Endothelial cell of umbilical vein (primary cell): ENCODE results near the gene GJA9. TPM values are rescaled to one million over a fixed set of nuclear protein-coding genes. Genes with fewer than 3 reads are reported as not detected.

Experiments
- BruUV-seq: library from RNA; stranded (reverse); fragments of 400-500 nt; replicated peaks from 2 replicates; lab custom pipeline; 2021; lab: Mats Ljungman, UMichigan
- CTCF ChIA-PET: fragments of 300-600, 350-600 bp; sonication (Branson Sonifier 250); formaldehyde crosslinking; loops from one replicate; lab custom pipeline; 2021; ENCODE audit warnings: antibody characterized with exemption, inconsistent platforms; lab: Charles Lee
- POLR2A ChIA-PET: fragments of 300-600, 350-600 bp; sonication (Branson Sonifier 250); formaldehyde crosslinking; loops from one replicate; lab custom pipeline; 2021; ENCODE audit warnings: antibody characterized with exemption, inconsistent platforms; lab: Charles Lee
- DNase-seq: peaks from one replicate; pipeline ENCODE4 v3.0.0-alpha.2; 2011; ENCODE audit warnings: low read depth, low spot score
- FAIRE-seq: peaks from 2 replicates; lab custom pipeline; 2011; peaks lifted over from hg19 to GRCh38; lab: Jason Lieb, UNC
- H2AFZ ChIP-seq: 2 replicates; pipeline ENCODE4 v1.6.0; 2012; ENCODE audit warnings: low read depth, low read length, control low read depth, inconsistent platforms
- H3K27ac ChIP-seq: 2 replicates; pipeline ENCODE4 v1.5.1; 2011; ENCODE audit warnings: low read depth, mild to moderate bottlenecking, control low read depth, low read length, moderate library complexity; ENCODE audit not compliant: insufficient read depth
- H3K27me3 ChIP-seq, 2 experiments: 2 replicates each; pipeline versions ENCODE4 v1.6.0 to v1.6.1; 2011; ENCODE audit warnings: low read length in 2 of 2, mixed read lengths in 1 of 2; ENCODE audit not compliant: control insufficient read depth in 2 of 2, insufficient read depth in 2 of 2
- H3K36me3 ChIP-seq, 2 experiments: 2 replicates in 1 of 2; 3 replicates in 1 of 2; pipeline ENCODE4 v1.5.1; 2011; ENCODE audit warnings: low read length in 2 of 2, mild to moderate bottlenecking in 1 of 2, moderate library complexity in 1 of 2; ENCODE audit not compliant: control insufficient read depth in 2 of 2, insufficient read depth in 2 of 2; ENCODE audit errors: extremely low read depth in 1 of 2
- H3K4me1 ChIP-seq: 3 replicates; pipeline ENCODE4 v1.5.1; 2011; ENCODE audit warnings: mild to moderate bottlenecking, low read length; ENCODE audit not compliant: control insufficient read depth, insufficient read depth; ENCODE audit errors: extremely low read depth
- H3K4me2 ChIP-seq: 2 replicates; pipeline ENCODE4 v1.6.1; 2011; ENCODE audit warnings: low read length, control low read depth, mixed read lengths; ENCODE audit not compliant: insufficient read depth
- H3K4me3 ChIP-seq, 3 experiments: fragments of 200-600 bp in 1 of 3; sonication (generic), shearing (Covaris generic) in 1 of 3; replicated peaks in 1 of 3; 2 replicates each; pipeline ENCODE4 v1.5.1; 2011 to 2016; ENCODE audit warnings: control low read depth in 3 of 3, low read length in 3 of 3, mild to moderate bottlenecking in 2 of 3, inconsistent platforms in 1 of 3, low read depth in 1 of 3, moderate library complexity in 1 of 3; ENCODE audit not compliant: insufficient read depth in 1 of 3
- H3K79me2 ChIP-seq: 2 replicates; pipeline ENCODE4 v1.6.0; 2012; ENCODE audit warnings: low read length, inconsistent platforms; ENCODE audit not compliant: control insufficient read depth, insufficient read depth
- H3K9ac ChIP-seq: replicated peaks from 2 replicates; pipeline ENCODE3; 2011; ENCODE audit warnings: low read length, control low read depth; ENCODE audit not compliant: insufficient read depth; ENCODE audit errors: extremely low read depth
- H3K9me1 ChIP-seq: replicated peaks from 3 replicates; pipeline ENCODE4 v1.6.0; 2011; ENCODE audit warnings: mild to moderate bottlenecking, low read length; ENCODE audit not compliant: control insufficient read depth, insufficient read depth; ENCODE audit errors: extremely low read depth
- H3K9me3 ChIP-seq: replicated peaks from 2 replicates; pipeline ENCODE4 v1.5.1; 2012; ENCODE audit warnings: low read length, inconsistent platforms; ENCODE audit not compliant: control insufficient read depth, insufficient read depth
- H4K20me1 ChIP-seq: replicated peaks from 2 replicates; pipeline ENCODE3; 2011; ENCODE audit warnings: mild to moderate bottlenecking, low read length; ENCODE audit not compliant: control insufficient read depth, insufficient read depth; ENCODE audit errors: extremely low read depth
- CTCF ChIP-seq, 2 donors: IDR thresholded peaks; 1 replicate in 1 of 2; 2 replicates in 1 of 2; pipeline ENCODE4 v1.5.1; 2011; ENCODE audit warnings: low read length in 2 of 2, mild to moderate bottlenecking in 2 of 2, moderate library complexity in 2 of 2, control low read depth in 1 of 2, inconsistent platforms in 1 of 2, low read depth in 1 of 2; ENCODE audit not compliant: insufficient read depth in 1 of 2; ENCODE audit errors: extremely low read depth in 1 of 2
- EZH2 ChIP-seq: IDR thresholded peaks from 2 replicates; pipeline ENCODE4 v1.6.1; 2012; ENCODE audit warnings: borderline replicate concordance, low read depth, mild to moderate bottlenecking, moderate library complexity, low read length, inconsistent platforms; ENCODE audit not compliant: severe bottlenecking
- FOS ChIP-seq: IDR thresholded peaks from 2 replicates; pipeline ENCODE4 v1.6.1; 2011; ENCODE audit warnings: mild to moderate bottlenecking, low read length, moderate library complexity, borderline replicate concordance; ENCODE audit not compliant: insufficient read depth
- GATA2 ChIP-seq: IDR thresholded peaks from 2 replicates; pipeline ENCODE4 v1.7.0; 2011; ENCODE audit warnings: low read depth, mild to moderate bottlenecking, moderate library complexity, mixed read lengths, low read length; ENCODE audit not compliant: insufficient read length, insufficient read depth
- JUN ChIP-seq: IDR thresholded peaks from 2 replicates; pipeline ENCODE4 v1.6.1; 2011; ENCODE audit warnings: borderline replicate concordance, low read depth; ENCODE audit not compliant: insufficient read length, insufficient read depth
- MYC ChIP-seq: IDR thresholded peaks from one replicate; pipeline ENCODE4 v1.6.1; 2011; ENCODE audit warnings: mild to moderate bottlenecking, low read depth, low read length
- POLR2A ChIP-seq: IDR thresholded peaks from 2 replicates; pipeline ENCODE4 v1.6.1; 2012; ENCODE audit warnings: low read depth, mild to moderate bottlenecking, control low read depth, low read length
- POLR2AphosphoS5 ChIP-seq: IDR thresholded peaks from 2 replicates; pipeline ENCODE4 v1.6.1; 2012; ENCODE audit warnings: low read depth, mild to moderate bottlenecking, control low read depth, low read length, moderate library complexity; ENCODE audit not compliant: insufficient read depth
- dilution Hi-C: fragments of 300-500 bp; cut with MboI; formaldehyde crosslinking; loops from one replicate; pipeline ENCODE4 v1.15.0; 2019; ENCODE audit warnings: low sequenced_read_pairs; ENCODE audit not compliant: extremely low pct_ligation_motif_present
- intact Hi-C: fragments of 100-400 bp; cut with micrococcal nuclease; formaldehyde crosslinking; loops from one replicate; pipeline ENCODE4 v1.10.0; 2022
- polyA plus RNA-seq, 4 experiments: library from polyadenylated mRNA; depleted of rRNA in 3 of 4; stranded (reverse) in 3 of 4; unstranded in 1 of 4; fragments of >200 nt; gene quantifications; 2 replicates each; pipeline versions ENCODE4 v1.2.1 to v1.2.3, GENCODE V29; 2011 to 2012; ENCODE audit warnings: missing spikeins in 1 of 4
- total RNA-seq: library from RNA; stranded (reverse); gene quantifications from 2 replicates; pipeline ENCODE4 v1.2.3, GENCODE V29; 2021
- TF ChIP-seq, protein P1 (sequence below): IDR thresholded peaks from 2 replicates; pipeline ENCODE4 v1.6.1; 2011; ENCODE audit not compliant: insufficient read depth, insufficient read length

The GJA9 gene
- total and polyA plus RNA-seq, 2 donors (not counting 3 experiments of a cell fraction or from before 2014, with no cell fraction given): not detected

DNA sequence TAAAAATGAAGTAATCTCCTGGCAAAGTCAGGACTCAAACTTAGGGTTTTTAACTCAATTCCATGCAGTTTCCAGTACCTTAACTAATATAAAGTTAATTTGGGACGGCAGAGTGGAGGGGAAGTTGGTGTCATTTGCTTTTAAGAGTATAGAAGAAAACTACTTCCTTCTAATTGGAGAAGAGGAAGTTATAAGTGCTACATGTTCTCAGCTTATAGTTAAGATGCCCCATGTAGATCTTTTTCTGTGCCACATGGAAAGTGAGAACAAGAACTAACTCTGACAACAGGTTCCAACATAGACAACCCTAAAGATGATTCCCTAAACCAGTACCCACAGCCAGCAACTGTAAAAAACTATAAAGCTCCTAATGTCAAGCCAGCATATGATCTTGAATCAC lies 33.3 kb downstream of the GJA9 start:
- DNase-seq (no peak), FAIRE-seq (no peak)
- Histone ChIP-seq H4K20me1 (peaks cover 4% of the 10 kb centered on the region), H3K27me3 (no peaks in the 10 kb centered on the region), H3K27ac (no peak overlapping the region), H3K79me2 (no peaks in the 10 kb centered on the region), H2AFZ (no peak overlapping the region), H3K4me3 (no peak overlapping the region), H3K9me3 (no peaks in the 10 kb centered on the region), H3K4me1 (no peaks in the 10 kb centered on the region), H3K4me2 (no peak overlapping the region), H3K9ac (no peak overlapping the region), H3K36me3 (peaks cover 16 to 20% of the 10 kb centered on the region in 2 experiments), H3K9me1 (no peaks in the 10 kb centered on the region)
- CTCF ChIA-PET: interaction anchor here (1.7 kb wide), 1 partner anchor 13 kb away, joined by 6 read pairs; no protein-coding TSS in a partner anchor
- BruUV-seq: no TSS peak
- intact Hi-C loops: no loop called here
- no peak for TF ChIP-seq FOS
- TF ChIP-seq MYC: no peak
- no peak for TF ChIP-seq EZH2
- TF ChIP-seq JUN: no peak
- no peak for TF ChIP-seq POLR2A
- TF ChIP-seq POLR2AphosphoS5: no peak
- TF ChIP-seq, protein P1, sequence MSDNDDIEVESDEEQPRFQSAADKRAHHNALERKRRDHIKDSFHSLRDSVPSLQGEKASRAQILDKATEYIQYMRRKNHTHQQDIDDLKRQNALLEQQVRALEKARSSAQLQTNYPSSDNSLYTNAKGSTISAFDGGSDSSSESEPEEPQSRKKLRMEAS: no peak
- TF ChIP-seq GATA2: no peak
- no peak for TF ChIP-seq CTCF (IDR thresholded peaks at IDR 0.05; ENCODE audit: extremely low read depth in 1 of 2, insufficient read depth in 1 of 2, low read depth in 1 of 2, low read length in 2 of 2)
- POLR2A ChIA-PET: no interaction called here
- dilution Hi-C loops: no loop called here
